ENCODE data around the gene PARVA.

GRCh38 chr11:12436266-12436665 lies 58.9 kb downstream of the PARVA start:
- no peak for TF ChIP-seq POLR2A (conservative IDR thresholded peaks at IDR 0.05)
- TF ChIP-seq CTCF (IDR thresholded peaks at IDR 0.05 in 2 of 3, conservative IDR thresholded peaks at IDR 0.05 in 1 of 3; ENCODE audit: insufficient read depth in 2 of 3, low read depth in 1 of 3, low read length in 3 of 3) = no peak
- TF ChIP-seq RFX7 (CRISPR knock-in tag; IDR thresholded peaks at IDR 0.05) = no peak
- no peak for TF ChIP-seq ZNF589 (CRISPR knock-in tag; IDR thresholded peaks at IDR 0.05; ENCODE audit: low read depth)
- no peak for TF ChIP-seq TEAD4 (IDR thresholded peaks at IDR 0.05; ENCODE audit: low read length)
- no peak for TF ChIP-seq TEAD4 (CRISPR knock-in tag; IDR thresholded peaks at IDR 0.05; ENCODE audit: borderline replicate concordance)
- TF ChIP-seq COPS2 (conservative IDR thresholded peaks at IDR 0.05) = no peak
- TF ChIP-seq SREBF1 (IDR thresholded peaks at IDR 0.05; ENCODE audit: borderline replicate concordance, low read depth, low read length) = no peak
- no peak for TF ChIP-seq RFX5 (IDR thresholded peaks at IDR 0.05; ENCODE audit: low read depth, low read length)
- TF ChIP-seq ZNF444 (CRISPR knock-in tag; IDR thresholded peaks at IDR 0.05) = no peak
- no peak for TF ChIP-seq EZH2 (IDR thresholded peaks at IDR 0.05; ENCODE audit: borderline replicate concordance, low read depth, low read length)
- TF ChIP-seq PURB (CRISPR knock-in tag; IDR thresholded peaks at IDR 0.05; ENCODE audit: low read depth) = no peak
- no peak for TF ChIP-seq KAT8 (IDR thresholded peaks at IDR 0.05; ENCODE audit: low read depth)
- TF ChIP-seq YY1 (IDR thresholded peaks at IDR 0.05; ENCODE audit: borderline replicate concordance in 1 of 3, control insufficient read depth in 1 of 3, extremely low read depth in 1 of 3, insufficient read depth in 3 of 3, insufficient read length in 1 of 3, insufficient replicate concordance in 2 of 3, low read depth in 1 of 3, low read length in 2 of 3) = no peak

Measured in K562 (cell line).